HG02970 (cell line): ENCODE data around the gene DDX24.

Experiments
- ATAC-seq: cut with Tn5 transposase; IDR thresholded peaks from one replicate; pipeline ENCODE4 v1.9.1; 2021; ENCODE audit warnings: mild to moderate bottlenecking, moderate library complexity, moderate number of reproducible peaks; ENCODE audit not compliant: unreplicated experiment, low FRiP score

Gene DDX24, protein sequence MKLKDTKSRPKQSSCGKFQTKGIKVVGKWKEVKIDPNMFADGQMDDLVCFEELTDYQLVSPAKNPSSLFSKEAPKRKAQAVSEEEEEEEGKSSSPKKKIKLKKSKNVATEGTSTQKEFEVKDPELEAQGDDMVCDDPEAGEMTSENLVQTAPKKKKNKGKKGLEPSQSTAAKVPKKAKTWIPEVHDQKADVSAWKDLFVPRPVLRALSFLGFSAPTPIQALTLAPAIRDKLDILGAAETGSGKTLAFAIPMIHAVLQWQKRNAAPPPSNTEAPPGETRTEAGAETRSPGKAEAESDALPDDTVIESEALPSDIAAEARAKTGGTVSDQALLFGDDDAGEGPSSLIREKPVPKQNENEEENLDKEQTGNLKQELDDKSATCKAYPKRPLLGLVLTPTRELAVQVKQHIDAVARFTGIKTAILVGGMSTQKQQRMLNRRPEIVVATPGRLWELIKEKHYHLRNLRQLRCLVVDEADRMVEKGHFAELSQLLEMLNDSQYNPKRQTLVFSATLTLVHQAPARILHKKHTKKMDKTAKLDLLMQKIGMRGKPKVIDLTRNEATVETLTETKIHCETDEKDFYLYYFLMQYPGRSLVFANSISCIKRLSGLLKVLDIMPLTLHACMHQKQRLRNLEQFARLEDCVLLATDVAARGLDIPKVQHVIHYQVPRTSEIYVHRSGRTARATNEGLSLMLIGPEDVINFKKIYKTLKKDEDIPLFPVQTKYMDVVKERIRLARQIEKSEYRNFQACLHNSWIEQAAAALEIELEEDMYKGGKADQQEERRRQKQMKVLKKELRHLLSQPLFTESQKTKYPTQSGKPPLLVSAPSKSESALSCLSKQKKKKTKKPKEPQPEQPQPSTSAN

DNA sequence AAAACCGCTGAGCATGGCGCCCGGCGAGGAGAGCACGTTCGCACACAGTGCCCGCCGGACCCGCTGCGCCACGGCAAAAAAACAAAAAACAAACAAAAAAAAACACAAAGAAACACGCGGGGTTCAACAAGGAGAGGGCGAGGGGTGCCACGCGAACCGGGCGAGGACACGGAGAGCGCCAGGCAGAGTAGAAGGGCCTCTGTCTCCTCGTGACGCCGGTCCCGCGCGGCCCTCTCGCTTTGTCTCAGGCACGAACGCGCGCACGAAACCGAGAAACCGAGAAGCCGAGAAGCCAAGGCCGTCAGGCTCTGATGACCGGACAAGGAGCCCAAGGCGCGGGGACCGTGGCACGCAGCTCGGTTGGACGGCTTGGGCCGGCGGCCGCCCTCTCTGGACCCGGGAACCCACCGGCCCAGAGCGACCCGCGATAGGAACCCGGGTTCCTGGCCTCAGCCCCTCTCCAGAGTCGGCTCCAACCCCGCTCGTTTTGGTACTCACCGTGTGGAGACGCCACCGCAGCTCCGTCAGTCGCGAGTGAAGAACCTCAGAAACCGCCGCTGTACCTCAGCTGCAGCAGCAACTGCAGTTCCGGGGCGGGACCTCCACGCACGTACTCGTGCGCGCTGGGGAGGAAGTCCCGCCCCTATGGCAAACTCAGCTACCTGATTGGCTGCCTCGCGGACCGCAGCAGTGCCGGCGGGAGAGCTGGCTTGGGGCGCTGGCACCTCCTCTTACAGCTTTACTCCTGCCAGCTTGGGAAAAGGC, at the start of gene DDX24, which contains the start of gene IFI27L1:
Gene DDX24, minus strand, starts transcription at position 582 of the 765 bp plus-strand sequence. CDS start 1,460 bp downstream, outside the sequence.
Gene IFI27L1, plus strand, starts transcription at position 690 of the 765 bp plus-strand sequence. CDS start 15,628 bp downstream, outside the sequence.
- peak; percentile 98 for ATAC-seq

DNA sequence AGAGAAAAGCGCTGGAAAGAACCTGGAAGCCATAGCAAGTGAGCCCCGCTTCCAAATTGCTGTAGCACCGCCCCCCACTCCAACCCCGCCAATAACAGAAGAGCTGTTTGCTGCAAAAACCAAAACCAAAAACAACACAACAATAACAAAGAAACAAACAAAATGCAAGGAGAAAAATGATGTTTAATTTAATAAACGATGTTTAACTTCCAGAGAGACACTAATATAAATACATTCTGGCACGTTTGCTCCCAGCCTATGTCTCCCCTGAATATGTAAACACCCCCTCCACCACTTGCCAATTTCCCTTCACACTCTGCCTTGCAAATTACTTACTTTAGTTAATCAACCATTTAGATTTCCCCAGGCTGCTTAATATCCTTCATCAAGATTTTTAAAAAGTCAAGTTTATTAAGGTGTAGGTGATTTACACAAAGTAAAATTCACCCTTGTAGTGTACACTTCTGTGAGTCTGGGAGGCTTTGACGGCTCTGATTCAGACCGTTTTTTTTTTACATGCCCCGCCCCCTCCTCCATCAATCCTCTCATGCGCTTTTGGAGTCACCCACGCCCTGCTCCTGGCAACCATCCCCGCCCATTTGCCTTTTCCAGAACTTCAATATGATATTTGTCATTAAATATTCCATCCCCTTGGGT, 48.9 kb upstream of the DDX24 start:
- ATAC-seq, result no peak

DNA sequence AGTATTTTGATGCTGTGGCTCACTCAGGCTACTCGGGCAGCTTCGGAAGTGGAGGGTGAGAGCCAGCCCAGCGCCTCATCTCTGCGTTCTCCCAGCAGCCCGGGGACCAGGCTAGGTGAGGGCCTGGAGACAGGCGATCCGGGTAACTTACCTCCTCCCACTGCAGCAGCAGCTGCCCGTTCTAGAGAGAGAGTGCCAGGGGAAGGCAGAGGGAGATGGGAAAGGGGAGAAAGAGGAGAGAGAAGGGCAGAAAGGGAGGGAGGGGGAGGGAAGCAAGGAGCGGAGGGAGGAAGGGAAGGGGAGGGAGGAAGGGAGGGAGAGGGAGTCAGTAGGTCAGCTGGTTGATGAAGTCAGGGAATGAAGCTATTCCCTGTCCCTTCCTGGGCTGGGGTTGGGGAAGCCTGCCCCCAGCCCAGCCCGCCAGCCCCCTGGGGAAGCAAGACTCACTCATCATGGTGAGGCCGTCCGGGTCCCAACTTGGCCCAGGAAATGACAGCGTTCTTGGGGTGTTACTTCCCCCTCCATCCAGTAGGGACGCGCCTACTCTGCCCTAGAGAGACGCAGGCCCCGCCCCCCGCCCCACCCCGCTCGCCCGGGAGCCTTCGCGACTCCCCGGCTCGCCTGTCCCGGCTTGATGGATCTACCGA, 48.2 kb upstream of the DDX24 start, which contains the start of gene IFI27L2:
Gene IFI27L2, minus strand, starts transcription at position 494 of the 647 bp plus-strand sequence. Its CDS starts 40 bp downstream, at position 454.
- ATAC-seq, result peak; percentile 90

- no peak for ATAC-seq
Observed at GRCh38 chr14:94128216-94128839, 47.3 kb upstream of the DDX24 start.

DNA sequence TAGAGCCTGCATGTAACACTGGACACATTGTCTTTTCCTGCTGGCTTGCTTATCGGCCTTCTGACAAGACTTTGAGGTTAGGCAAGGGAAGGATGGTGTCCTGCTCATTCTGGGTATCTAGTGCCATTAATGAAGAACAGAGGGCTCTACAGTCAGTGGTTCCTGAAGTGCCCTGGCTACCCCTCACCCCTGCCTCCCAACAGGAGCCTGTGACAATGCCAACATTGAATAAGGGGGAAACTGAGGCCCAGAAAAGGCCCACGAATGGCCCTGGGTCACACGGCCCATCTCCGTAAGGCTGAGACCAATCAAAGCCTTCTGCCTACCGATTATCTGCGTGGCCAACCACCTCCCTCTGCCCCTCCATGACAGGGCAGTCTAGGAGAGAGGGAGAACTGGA, 46.3 kb upstream of the DDX24 start:
- ATAC-seq, result no peak

DNA sequence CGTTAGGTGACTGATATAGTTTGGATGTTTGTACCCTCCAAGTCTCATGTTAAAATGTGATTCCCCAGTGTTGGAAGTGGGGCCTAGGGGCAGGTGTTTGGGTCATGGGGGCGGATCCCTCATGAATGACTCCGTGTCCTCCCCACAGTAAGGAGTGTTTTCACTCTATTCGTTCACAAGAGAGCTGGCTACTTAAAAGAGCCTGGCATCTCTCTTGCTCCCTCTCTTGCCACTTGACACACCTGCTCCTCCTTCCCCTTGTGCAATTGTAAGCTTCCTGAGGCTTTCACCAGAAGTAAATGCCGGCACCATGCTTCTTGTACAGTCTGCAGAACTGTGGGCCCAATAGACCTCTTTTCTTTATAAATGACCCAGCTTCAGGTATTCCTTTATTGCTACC, 45.8 kb upstream of the DDX24 start:
- no peak for ATAC-seq

DNA sequence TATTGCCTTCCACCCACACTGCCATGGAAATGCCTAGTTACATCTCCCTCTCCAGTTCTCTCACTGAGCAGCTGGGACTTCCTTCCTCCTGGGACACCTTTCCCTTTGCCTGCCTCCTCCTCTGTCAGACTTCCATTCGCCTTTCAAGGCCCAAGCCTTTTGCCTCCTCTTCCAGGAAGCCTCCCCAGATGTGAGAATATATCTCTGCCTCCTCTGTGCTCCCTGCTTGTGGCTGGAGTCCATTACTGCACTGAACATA, 45.3 kb upstream of the DDX24 start:
- no peak for ATAC-seq

- no peak for ATAC-seq
Observed at GRCh38 chr14:94125659-94126418, 44.8 kb upstream of the DDX24 start.

- no peak for ATAC-seq
Observed at GRCh38 chr14:94124582-94125377, 43.8 kb upstream of the DDX24 start.

GRCh38 chr14:94123868-94124267, 42.9 kb upstream of the DDX24 start:
- ATAC-seq, result no peak

DNA sequence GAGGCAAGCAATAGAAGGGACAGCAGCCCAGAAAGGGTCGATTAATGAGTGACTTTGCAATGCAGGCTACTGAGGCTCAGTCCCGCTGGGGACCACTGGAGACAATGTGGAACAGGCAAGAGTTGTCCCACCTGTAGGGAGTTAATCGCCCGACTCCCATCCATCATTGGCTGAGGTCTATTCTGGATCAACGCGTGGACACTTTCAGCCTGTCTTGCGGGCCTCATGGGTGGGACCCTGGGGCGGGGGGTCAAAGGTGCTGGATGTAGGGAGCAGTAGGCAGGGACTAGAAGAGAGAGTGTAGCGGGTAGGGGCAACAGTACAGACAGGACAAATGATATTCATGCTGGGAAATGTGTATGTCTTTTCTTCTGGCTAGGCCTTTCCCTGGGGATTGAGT, 42.3 kb upstream of the DDX24 start:
- no peak for ATAC-seq

DNA sequence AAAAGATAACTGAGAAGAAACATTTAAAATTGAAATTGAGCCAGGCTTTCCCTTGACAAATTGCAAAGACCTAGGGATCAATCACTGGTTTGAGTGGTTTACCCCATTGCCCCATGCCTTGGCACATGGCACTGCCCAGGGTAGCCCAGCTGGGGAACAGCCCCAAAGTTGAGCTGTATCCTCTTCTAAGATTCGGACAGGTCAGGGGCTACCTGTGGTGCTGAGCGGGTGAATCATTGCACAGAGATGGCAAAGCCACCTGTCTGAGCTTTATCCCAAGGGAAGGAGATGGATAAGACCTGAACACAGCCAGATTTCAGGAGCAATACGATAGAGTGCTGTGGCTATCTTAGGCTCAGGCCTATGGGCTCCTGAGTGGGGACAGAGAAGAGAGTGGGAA, 41.4 kb upstream of the DDX24 start:
- ATAC-seq, result no peak

GRCh38 chr14:94121485-94121884, 40.5 kb upstream of the DDX24 start:
- ATAC-seq, result no peak

GRCh38 chr14:94120667-94121340, 39.8 kb upstream of the DDX24 start:
- ATAC-seq, result no peak

DNA sequence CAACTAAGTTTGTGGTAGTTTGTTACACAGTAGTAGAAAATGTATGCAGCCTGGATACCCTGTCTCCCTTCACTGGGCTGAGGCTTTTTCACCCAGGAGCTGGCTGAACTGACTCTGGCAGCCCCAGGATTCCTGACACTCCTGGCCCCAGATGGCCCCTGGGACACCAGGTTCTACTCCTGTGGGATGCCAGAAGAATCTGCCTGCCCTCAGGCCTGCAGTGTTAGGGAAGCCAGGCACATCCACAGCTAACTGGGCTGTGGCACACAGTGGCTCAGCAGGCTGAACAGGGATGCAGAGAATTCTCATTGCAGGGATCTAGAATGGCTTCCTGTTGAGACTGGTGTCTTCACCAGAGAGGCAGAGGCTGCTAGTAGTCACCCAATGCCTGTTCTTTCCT, 38.1 kb upstream of the DDX24 start:
- no peak for ATAC-seq

DNA sequence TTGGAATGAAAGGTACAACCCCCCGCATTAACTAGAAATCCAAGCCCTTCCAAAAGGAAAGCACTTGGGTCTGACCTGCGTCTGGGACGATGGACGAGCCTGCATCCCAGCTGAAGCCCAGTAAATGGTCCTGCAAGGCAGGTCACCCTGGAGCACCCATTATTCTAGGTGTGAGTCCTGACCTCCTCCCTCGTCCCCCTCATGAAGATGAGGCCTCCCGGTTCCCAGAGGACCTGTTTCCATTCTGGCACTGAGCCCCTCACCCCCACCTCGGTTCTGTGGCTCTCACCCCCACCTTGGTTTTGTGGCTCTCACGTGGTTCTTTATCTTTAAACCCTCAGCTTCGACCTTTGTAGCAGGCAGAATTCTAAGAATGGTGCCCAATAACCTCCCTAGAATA, 36.9 kb upstream of the DDX24 start:
- no peak for ATAC-seq

DNA sequence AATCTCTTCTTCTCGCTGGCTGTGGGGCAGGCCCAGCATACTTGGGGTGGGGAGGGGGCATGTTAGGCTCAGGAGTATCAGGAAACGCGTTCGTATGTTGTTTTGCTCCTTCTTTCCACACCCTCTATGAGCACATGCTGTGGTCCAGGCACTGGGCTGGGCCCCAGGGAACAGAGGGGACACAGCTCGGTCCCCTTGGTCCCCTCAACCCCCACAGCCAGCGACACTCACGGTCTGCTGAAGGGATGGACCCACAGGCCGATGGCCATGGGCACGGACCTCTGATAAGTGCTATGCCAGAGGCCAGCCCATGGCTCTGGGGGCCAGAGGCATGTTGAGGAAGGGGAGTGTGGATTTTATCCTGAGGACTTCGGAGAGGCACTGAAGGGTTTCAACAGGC, 35.7 kb upstream of the DDX24 start:
- no peak for ATAC-seq
